PC-3 (cell line): ENCODE results near the gene SPESP1. TPM values are rescaled to one million over a fixed set of nuclear protein-coding genes. Genes with fewer than 3 reads are reported as not detected.

Source experiments
- ATAC-seq: fragments of 200-7000 bp; cut with Tn5 transposase; 2 replicates; pipeline ENCODE4 v1.9.1; 2020; ENCODE audit warnings: mild to moderate bottlenecking, moderate library complexity
- Bru-seq: library from RNA; stranded (reverse); fragments of 400-500 nt; gene quantifications from one replicate; lab custom pipeline; 2021; lab: Mats Ljungman, UMichigan
- BruChase-seq, 2 experiments: library from RNA; stranded (reverse); fragments of 400-500 nt; gene quantifications; one replicate each; lab custom pipeline; 2021; lab: Mats Ljungman, UMichigan
- BruUV-seq: library from RNA; stranded (reverse); fragments of 400-500 nt; replicated peaks from 2 replicates; lab custom pipeline; 2021; lab: Mats Ljungman, UMichigan
- CTCF ChIA-PET: fragments of 300-600 bp; sonication (Branson Sonifier 250); formaldehyde crosslinking; loops from one replicate; lab custom pipeline; 2022; ENCODE audit warnings: antibody characterized with exemption; lab: Charles Lee
- POLR2A ChIA-PET: fragments of 300-600 bp; sonication (Branson Sonifier 250); formaldehyde crosslinking; loops from one replicate; lab custom pipeline; 2022; ENCODE audit warnings: antibody characterized with exemption; ENCODE audit not compliant: unreplicated experiment; lab: Charles Lee
- DNase-seq: peaks from one replicate; pipeline ENCODE4 v3.0.0-alpha.2; 2015
- H2AFZ ChIP-seq: fragments of 300-600 bp; sonication (generic); 2 replicates; pipeline ENCODE4 v1.6.0; 2016; ENCODE audit warnings: antibody characterized with exemption, low read length
- H3F3A ChIP-seq: fragments of 300-600 bp; sonication (generic); one replicate; pipeline ENCODE4 v1.6.0; 2017; ENCODE audit warnings: antibody characterized with exemption, low read length, control low read depth, mild to moderate bottlenecking; ENCODE audit not compliant: unreplicated experiment
- H3K27ac ChIP-seq: fragments of 300-600 bp; sonication (generic); 2 replicates; pipeline ENCODE4 v1.5.1; 2016; ENCODE audit warnings: mild to moderate bottlenecking, low read length
- H3K27me3 ChIP-seq: fragments of 300-600 bp; sonication (generic); 2 replicates; pipeline ENCODE4 v1.6.1; 2016; ENCODE audit warnings: low read length, mixed read lengths
- H3K36me3 ChIP-seq: fragments of 300-600 bp; sonication (generic); 2 replicates; pipeline ENCODE4 v1.6.1; 2016; ENCODE audit warnings: low read depth, mixed run types, low read length, mixed read lengths
- H3K4me1 ChIP-seq: fragments of 300-600 bp; sonication (generic); 2 replicates; pipeline ENCODE4 v1.5.1; 2016; ENCODE audit warnings: low read length; ENCODE audit not compliant: insufficient read depth
- H3K4me2 ChIP-seq: fragments of 300-600 bp; sonication (generic); 2 replicates; pipeline ENCODE4 v1.6.0; 2016; ENCODE audit warnings: low read length
- H3K4me3 ChIP-seq: fragments of 300-600 bp; sonication (generic); 2 replicates; pipeline ENCODE4 v1.5.1; 2016; ENCODE audit warnings: mild to moderate bottlenecking, low read length, mixed read lengths
- H3K79me2 ChIP-seq: fragments of 300-600 bp; sonication (generic); 2 replicates; pipeline ENCODE4 v1.6.1; 2017; ENCODE audit warnings: low read length, mixed read lengths
- H3K9ac ChIP-seq: fragments of 300-600 bp; sonication (generic); 2 replicates; pipeline ENCODE4 v1.6.0; 2016; ENCODE audit warnings: mild to moderate bottlenecking, low read length
- H3K9me2 ChIP-seq: fragments of 300-600 bp; sonication (generic); replicated peaks from 2 replicates; pipeline ENCODE4 v1.6.1; 2016; ENCODE audit warnings: mixed run types, low read length, mixed read lengths
- H3K9me3 ChIP-seq: fragments of 300-600 bp; sonication (generic); 2 replicates; pipeline ENCODE4 v1.6.1; 2016; ENCODE audit warnings: low read length, mixed read lengths
- H4K20me1 ChIP-seq: fragments of 300-600 bp; sonication (generic); 2 replicates; pipeline ENCODE4 v1.6.1; 2016; ENCODE audit warnings: low read length, mixed read lengths
- EZH2 ChIP-seq: fragments of 300-600 bp; sonication (generic); IDR thresholded peaks from one replicate; pipeline ENCODE4 v1.6.1; 2017; ENCODE audit warnings: antibody characterized with exemption, mild to moderate bottlenecking, low read length; ENCODE audit not compliant: unreplicated experiment
- EZH2phosphoT487 ChIP-seq: fragments of 300-600 bp; sonication (generic); IDR thresholded peaks from 2 replicates; pipeline ENCODE4 v1.6.1; 2018; ENCODE audit warnings: mild to moderate bottlenecking, antibody characterized with exemption, low read length, borderline replicate concordance
- intact Hi-C: fragments of 100-400 bp; cut with micrococcal nuclease; formaldehyde crosslinking; loops from 2 replicates; pipeline ENCODE4 v1.9.0; 2023
- long read RNA-seq: library from polyadenylated mRNA; unstranded; transcript quantifications from one replicate; pipeline ENCODE4 v2.0.0, GENCODE V29; 2021; ENCODE audit not compliant: unreplicated experiment
- total RNA-seq: library from RNA; depleted of rRNA; stranded (reverse); fragments of >200 nt; gene quantifications from 2 replicates; pipeline ENCODE4 v1.2.3, GENCODE V29; 2014; rRNA removed
- TF ChIP-seq, protein P1 (sequence below): fragments of 300-600 bp; sonication (generic); conservative IDR thresholded peaks from 2 replicates; pipeline ENCODE4 v1.5.1; 2017; ENCODE audit warnings: antibody characterized with exemption, low read depth, mild to moderate bottlenecking, low read length

Gene SPESP1
- not detected in 2 replicates for total RNA-seq
- not detected for Bru-seq, nascent RNA
- not detected for BruChase-seq, experiment 1, labeled RNA remaining after a 6-hour chase
- BruChase-seq, experiment 2, labeled RNA remaining after a 2-hour chase = not detected
- long read RNA-seq, partial matches to known transcripts = 0 of 2 reads
- long read RNA-seq, other reads (novel, unspliced or antisense) = 2 of 2 reads

DNA sequence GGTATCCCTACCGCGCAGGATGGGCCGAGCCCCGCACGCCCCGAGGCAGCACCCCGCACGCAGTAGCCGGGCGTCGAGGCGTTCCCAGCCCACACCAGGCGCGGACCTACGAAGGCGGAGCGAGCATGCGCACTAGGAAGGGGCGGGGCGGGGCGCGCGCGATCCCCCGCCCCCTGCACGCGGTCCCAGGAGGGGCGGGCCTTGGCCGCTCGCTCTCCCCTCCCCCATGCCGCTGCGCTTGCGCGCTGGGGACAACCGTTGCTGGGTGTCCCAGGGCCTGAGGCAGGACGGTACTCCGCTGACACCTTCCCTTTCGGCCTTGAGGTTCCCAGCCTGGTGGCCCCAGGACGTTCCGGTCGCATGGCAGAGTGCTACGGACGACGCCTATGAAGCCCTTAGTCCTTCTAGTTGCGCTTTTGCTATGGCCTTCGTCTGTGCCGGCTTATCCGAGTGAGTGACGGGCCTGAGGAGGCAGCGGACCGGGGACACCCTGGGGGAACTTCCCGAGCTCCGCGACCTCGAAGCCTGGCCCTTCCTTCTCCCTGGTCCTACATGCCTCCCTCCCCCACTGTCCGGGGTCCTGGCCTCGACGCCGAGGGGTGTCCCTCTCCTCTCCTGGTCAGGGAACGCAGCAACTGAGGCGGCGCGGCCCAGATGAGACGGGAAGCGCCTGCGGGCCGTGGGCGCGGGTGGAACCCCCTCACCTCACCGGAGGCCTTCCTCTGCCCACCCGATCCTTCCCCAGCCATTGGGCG lies at the start of gene SPESP1:
Gene SPESP1 (plus strand): TSS at position 258 of the 755 bp plus-strand sequence. CDS start 129 bp downstream, at position 387.
- CTCF ChIA-PET = no interaction called here
- TF ChIP-seq EZH2 = no peak
- TF ChIP-seq, protein P1, sequence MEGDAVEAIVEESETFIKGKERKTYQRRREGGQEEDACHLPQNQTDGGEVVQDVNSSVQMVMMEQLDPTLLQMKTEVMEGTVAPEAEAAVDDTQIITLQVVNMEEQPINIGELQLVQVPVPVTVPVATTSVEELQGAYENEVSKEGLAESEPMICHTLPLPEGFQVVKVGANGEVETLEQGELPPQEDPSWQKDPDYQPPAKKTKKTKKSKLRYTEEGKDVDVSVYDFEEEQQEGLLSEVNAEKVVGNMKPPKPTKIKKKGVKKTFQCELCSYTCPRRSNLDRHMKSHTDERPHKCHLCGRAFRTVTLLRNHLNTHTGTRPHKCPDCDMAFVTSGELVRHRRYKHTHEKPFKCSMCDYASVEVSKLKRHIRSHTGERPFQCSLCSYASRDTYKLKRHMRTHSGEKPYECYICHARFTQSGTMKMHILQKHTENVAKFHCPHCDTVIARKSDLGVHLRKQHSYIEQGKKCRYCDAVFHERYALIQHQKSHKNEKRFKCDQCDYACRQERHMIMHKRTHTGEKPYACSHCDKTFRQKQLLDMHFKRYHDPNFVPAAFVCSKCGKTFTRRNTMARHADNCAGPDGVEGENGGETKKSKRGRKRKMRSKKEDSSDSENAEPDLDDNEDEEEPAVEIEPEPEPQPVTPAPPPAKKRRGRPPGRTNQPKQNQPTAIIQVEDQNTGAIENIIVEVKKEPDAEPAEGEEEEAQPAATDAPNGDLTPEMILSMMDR = no peak
- TF ChIP-seq EZH2phosphoT487 = no peak
- no peak within 1 kb of the TSS for H3K4me3 ChIP-seq

GRCh38 chr15:68885070-68885469 lies 45.3 kb upstream of the SPESP1 start:
- Histone ChIP-seq H3K79me2 (no peaks in the 10 kb centered on the region), H3K9ac (no peak overlapping the region), H2AFZ (no peak overlapping the region), H3K36me3 (no peaks in the 10 kb centered on the region), H3K4me2 (peak overlapping the region; percentile 56), H3K27me3 (no peaks in the 10 kb centered on the region), H3K9me2 (no peaks in the 10 kb centered on the region), H3K9me3 (no peaks in the 10 kb centered on the region), H3K27ac (no peak overlapping the region), H3K4me1 (peaks cover 16% of the 10 kb centered on the region), H3F3A (no peaks in the 10 kb centered on the region), H3K4me3 (no peak overlapping the region), H4K20me1 (no peaks in the 10 kb centered on the region)
- peak; percentile 40; the same call in 1 of the 2 replicates for ATAC-seq
- DNase-seq = peak; percentile 90
- TF ChIP-seq EZH2phosphoT487 (no peak), EZH2 (no peak)
- TF ChIP-seq, protein P1 = no peak
- CTCF ChIA-PET = no interaction called here
- BruUV-seq = no TSS peak
- POLR2A ChIA-PET = no interaction called here
- intact Hi-C loops = no loop called here

More for the DNA sequence above, at the start of gene SPESP1:
- no peak within 1 kb of the TSS for H3K9ac ChIP-seq
- H2AFZ ChIP-seq = no peak within 1 kb of the TSS
- no peaks in the 10 kb centered on the region for H3K36me3 ChIP-seq
- no peak for ATAC-seq
- BruUV-seq = no TSS peak
- H3K4me1 ChIP-seq = no peaks in the 10 kb centered on the region
- H3K9me3 ChIP-seq = no peaks in the 10 kb centered on the region
- POLR2A ChIA-PET = no interaction called here
- H3K9me2 ChIP-seq = no peaks in the 10 kb centered on the region
- no peak for DNase-seq
- H3K4me2 ChIP-seq = no peak within 1 kb of the TSS
- H3K79me2 ChIP-seq = no peaks in the 10 kb centered on the region
- H3F3A ChIP-seq = no peaks in the 10 kb centered on the region
- no peak within 1 kb of the TSS for H3K27ac ChIP-seq
- no peaks in the 10 kb centered on the region for H4K20me1 ChIP-seq
- intact Hi-C loops = loop anchor here (10.0 kb wide), 1 partner anchor 104 kb away; no protein-coding TSS in a partner anchor
- no peaks in the 10 kb centered on the region for H3K27me3 ChIP-seq

DNA sequence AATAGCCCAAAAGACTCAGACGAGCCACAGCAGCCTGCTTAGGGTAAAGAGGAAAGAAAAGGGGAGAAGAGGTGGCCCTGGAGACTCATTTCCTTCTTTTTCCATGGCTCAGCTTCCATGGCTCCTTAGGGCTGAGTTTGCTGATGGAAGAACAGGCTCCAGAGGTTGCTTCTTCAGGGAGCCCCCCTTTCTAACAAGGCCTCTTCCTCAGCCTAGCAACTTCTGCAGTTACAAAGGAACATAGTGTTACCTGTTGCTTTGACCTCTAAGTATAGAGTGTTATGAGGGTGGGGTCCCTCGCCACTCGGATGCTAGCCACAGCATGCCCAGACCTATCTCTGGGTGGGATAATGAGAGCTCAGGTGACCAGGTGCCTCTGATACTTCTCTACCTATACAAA lies 43.2 kb upstream of the SPESP1 start:
- H3F3A ChIP-seq = no peaks in the 10 kb centered on the region
- no peaks in the 10 kb centered on the region for H3K36me3 ChIP-seq
- H3K9ac ChIP-seq = no peak overlapping the region
- H3K4me1 ChIP-seq = peaks cover 16% of the 10 kb centered on the region
- no TSS peak for BruUV-seq
- no peaks in the 10 kb centered on the region for H3K9me2 ChIP-seq
- no peak overlapping the region for H3K4me3 ChIP-seq
- H3K79me2 ChIP-seq = no peaks in the 10 kb centered on the region
- TF ChIP-seq, protein P1 = no peak
- TF ChIP-seq EZH2 (no peak), EZH2phosphoT487 (no peak)
- no peak for ATAC-seq
- no peaks in the 10 kb centered on the region for H3K9me3 ChIP-seq
- ChIA-PET CTCF (no interaction called here), POLR2A (interaction anchor here (0.7 kb wide), 1 partner anchor 220 kb away, joined by 3 read pairs; no protein-coding TSS in a partner anchor)
- no peak overlapping the region for H3K27ac ChIP-seq
- H3K4me2 ChIP-seq = no peak overlapping the region
- no peak overlapping the region for H2AFZ ChIP-seq
- H3K27me3 ChIP-seq = no peaks in the 10 kb centered on the region
- intact Hi-C loops = no loop called here
- DNase-seq = no peak
- H4K20me1 ChIP-seq = no peaks in the 10 kb centered on the region
